Stimulated activated naive CD4-positive, alpha-beta T cell (primary cell): ENCODE results near the gene PRUNE1.
A peak's percentile ranks its signal among the peaks of the same experiment; 100 is the strongest.

Source experiments
- DNase-seq, 6 experiments: peaks; one replicate each; lab custom pipeline; 2025; lab: John Stamatoyannopoulos, UW

Gene PRUNE1, protein sequence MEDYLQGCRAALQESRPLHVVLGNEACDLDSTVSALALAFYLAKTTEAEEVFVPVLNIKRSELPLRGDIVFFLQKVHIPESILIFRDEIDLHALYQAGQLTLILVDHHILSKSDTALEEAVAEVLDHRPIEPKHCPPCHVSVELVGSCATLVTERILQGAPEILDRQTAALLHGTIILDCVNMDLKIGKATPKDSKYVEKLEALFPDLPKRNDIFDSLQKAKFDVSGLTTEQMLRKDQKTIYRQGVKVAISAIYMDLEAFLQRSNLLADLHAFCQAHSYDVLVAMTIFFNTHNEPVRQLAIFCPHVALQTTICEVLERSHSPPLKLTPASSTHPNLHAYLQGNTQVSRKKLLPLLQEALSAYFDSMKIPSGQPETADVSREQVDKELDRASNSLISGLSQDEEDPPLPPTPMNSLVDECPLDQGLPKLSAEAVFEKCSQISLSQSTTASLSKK

DNA sequence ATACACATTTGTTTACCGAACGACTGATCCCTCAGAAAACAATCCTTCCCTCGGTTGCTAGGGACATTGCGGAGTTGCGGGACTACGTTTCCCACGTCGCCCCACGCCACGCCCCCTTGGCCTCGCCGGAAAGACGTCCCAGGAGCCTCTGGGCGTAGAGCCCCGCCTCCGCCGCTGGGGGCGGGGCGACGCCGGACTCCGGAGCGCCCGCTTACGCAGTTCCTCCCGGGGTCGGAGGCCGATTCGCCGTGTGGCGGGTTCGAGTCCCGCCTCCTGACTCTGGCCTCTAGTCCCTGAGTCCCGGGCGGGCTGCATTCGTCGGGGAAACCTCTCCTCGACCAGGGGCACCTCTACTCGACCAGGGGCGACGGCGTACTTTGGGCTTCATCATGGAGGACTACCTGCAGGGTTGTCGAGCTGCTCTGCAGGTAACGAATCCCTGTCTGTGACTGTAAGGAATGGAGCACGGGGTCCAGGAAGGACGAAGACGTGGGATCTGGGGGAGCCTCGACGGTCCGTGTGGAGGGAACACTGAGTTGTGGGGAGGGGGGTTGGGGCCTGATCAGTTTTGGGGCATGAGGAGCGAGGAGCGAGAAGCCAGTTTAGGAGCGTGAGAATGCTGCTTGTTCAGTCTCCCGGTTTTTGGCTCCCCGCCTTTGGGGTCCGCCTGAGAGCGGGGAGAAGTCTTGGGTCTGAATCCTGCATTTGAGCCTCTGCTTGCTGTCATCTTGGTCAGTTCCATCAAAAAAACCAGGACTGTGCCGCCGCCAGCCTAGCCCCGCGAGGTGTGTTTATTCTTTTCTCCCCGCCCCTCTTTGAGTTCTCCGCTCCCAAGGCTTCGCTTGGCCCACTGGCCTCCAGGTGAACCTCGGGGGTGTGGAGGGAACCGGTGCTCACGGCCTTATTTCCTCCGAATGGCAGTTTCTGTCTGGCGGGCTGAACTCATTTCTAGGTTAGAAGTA lies at the start of gene PRUNE1:
TSS of gene PRUNE1 (plus strand) at position 206 of the 962 bp plus-strand sequence. CDS start at position 390, 184 bp downstream.
- peak; percentile 87 to 96 (median 91) for DNase-seq

DNA sequence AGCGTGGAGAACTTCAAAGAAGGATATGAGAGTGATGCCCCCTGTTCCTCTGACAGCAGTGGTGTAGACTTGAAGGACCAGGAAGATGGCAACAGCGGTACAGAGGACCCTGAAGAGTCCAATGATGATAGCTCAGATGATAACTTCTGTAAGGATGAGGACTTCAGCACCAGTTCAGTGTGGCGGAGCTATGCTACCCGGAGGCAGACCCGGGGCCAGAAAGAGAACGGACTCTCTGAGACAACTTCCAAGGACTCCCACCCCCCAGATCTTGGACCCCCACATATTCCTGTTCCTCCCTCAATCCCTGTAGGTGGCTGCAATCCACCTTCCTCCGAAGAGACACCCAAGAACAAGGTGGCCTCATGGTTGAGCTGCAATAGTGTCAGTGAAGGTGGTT lies 47.6 kb upstream of the PRUNE1 start:
- no peak for DNase-seq

DNA sequence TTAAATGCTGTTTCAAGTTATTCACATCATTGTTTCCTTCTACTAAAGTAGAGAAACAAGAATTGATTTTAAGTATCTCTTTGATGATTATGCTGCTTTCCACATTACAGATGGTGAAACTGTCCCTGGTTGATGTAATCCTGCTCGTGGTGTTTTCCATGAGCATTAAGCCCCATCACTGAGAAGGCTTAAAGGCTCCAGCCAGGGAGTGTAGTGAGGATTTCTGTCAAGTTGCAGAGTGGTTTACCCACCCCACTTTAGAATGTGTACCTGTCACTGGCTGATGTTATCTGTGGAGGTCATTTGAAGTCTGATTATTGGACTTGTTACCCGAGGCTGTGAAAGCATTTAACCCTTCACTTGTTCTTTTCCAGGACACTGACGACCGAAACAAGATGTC lies 46.5 kb upstream of the PRUNE1 start:
- DNase-seq, result no peak

DNA sequence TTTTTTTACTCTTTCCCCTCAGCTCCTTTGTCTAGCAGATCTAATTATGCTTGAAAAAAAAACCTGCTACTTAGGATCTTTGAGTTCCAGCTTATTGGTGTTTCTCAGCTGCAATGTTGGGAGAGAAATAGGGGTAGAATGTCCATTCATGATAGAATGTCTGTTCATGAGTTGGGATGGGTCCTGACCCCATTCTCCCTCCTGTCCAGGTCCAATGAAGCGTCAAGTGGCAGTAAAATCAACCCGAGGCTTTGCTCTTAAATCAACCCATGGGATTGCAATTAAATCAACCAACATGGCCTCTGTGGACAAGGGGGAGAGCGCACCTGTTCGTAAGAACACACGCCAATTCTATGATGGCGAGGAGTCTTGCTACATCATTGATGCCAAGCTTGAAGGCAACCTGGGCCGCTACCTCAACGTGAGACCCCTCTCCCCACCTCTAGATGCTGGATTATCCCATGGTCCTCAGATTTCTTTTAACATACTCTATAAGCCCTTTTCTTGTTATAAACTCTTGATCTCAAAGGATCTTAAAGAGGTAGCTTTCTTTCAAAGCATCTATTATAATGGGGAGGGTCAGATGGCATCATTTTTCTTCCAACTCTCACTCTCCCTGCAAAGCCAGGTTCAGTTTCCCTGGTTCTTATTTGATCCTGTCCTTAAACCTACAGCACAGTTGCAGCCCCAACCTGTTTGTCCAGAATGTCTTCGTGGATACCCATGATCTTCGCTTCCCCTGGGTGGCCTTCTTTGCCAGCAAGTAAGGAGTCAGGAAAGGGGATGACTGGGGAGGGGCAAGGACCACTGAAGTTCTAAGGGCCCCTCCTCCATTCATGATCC lies 44.7 kb upstream of the PRUNE1 start:
- no peak for DNase-seq

DNA sequence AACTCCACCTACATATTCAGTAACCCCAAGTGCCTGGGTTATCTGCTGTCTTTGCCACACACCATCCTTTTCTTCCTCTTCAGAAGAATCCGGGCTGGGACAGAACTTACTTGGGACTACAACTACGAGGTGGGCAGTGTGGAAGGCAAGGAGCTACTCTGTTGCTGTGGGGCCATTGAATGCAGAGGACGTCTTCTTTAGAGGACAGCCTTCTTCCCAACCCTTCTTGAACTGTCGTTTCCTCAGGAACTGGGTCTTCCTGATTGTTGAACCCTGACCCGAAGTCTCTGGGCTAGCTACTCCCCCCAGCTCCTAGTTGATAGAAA lies 44.1 kb upstream of the PRUNE1 start:
- DNase-seq, result no peak

DNA sequence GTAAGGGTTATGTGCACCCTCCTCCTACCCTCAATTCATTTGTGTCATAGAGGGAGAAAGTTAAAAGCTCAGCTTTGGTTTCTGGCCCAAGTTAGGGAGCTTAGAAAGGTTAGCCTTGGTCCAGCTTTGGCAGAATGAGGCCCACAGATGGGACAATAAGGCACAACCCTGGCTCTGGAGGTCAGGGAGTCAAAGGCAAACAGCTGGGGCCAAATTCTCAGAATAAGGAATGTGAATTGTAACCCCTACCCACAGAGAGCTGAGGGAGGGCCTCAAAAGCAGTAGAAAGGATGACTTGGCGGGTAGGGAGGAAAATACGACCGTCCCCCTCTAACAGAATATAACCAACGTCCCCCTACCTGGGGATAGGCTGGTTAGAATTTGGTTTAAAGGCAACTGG lies 42.6 kb upstream of the PRUNE1 start:
- DNase-seq, result no peak

DNA sequence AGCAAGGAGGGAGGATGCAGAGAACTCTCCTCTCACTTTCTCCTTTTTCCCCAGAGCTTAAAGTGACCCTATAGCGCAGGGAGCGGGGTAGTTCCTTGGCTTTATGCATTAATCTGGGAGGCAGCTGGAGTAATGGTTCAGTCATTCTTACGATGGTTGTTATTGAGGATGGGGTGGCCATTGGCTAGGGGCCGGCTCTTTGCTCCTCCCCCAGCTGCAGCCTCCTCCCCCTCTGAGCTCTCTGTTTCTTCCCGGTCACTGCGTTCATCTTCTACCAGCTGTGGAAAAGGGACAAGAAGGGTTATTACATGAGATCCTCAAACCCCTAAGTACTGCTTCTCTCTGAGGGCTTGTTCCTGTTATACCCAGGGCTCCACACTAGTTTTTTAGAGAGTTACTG lies 42.2 kb upstream of the PRUNE1 start:
- no peak for DNase-seq

DNA sequence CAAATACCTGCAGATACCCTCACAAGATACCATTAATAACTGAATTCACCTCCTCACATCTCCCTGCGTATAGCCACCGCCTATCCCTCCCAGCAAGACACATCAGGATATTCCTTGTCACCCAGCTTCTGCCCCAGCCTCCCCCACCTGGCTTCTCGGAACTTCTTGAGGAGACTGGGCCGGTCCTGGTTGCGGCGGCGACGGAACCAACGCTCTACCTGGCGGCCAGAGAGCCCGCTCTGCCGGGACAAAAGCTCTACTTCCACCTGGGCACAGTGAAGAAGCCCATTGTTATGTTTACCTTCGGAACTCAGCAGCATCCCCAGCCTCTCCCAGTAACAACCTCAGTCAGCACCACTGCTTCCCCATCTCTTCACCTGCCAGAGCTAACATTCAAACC lies 40.3 kb upstream of the PRUNE1 start:
- DNase-seq, result no peak

DNA sequence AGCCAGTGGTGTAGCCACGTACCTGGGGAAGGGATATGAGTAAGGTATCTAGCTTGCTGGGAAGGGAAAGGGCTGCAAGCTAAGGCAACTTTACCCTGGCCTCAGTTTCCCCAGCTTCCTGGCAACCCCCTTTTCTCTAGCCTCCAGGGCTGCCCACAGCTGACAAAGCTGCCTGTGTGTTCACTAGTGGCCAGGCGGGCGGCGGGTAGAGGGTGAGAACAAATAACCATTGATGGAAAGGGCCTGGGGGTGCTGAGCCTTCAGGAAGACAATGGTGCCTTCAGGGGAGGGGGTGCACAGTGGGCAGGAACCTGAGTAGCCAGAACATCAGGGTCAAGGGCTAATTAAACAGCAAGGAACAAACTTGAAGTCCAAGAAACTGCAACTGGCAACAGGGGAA lies 39.8 kb upstream of the PRUNE1 start:
- DNase-seq, result no peak

DNA sequence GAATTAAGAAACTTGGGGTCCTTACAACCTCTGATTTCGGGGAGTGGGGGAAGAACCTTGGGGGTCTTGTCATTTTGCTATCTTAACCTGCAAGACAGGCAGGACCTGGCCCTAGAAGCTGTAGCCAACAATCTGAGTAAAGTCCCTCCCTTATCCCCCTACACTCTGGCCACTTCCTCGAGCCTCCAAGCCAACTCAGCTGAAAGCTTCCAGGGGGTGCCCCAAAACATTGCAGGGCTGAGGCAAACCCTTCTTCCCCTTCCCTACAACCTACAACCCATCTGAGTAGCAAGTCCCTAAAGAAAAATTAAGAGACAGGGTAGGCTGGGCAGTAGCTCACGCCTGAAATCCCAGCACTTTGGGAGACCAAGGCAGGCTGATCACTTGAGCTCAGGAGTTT lies 38.6 kb upstream of the PRUNE1 start:
- DNase-seq, result no peak

DNA sequence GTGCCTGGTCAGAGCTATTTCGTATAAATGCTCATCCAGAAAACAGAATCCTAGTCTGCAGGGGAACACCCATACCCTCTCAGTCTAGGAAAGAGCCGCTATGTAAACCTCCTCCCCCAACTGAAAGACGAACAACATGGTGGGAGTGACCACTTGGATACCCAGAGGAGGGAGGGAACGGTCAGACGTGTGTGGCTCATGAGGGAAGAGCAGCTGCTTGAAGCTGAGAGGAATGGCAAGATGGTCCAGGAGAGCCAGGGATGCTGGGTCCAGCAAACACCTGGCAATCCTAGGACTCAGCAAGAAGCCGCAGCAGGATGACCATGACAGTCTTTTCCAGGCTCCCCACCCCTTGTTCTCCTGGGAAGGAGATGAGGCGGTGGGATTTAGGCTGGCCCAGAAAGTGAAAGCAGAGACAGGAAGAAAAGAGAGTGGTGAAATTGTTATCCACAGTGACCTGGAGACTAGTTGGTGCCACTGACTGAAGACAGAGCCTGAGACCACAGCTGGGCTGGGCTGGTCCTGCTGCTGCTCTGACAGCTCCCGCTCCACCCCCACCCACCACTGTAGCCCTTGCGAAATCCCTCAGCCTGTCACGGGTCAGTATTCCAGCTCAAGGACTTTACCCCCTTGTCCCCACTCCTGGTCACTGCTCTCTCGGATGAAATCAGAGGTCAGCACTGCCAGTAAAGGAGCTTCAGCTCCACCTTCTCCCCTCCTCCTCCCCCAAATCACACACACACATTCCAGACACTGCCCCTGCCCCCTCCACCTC lies 37.3 kb upstream of the PRUNE1 start:
- DNase-seq, result no peak

DNA sequence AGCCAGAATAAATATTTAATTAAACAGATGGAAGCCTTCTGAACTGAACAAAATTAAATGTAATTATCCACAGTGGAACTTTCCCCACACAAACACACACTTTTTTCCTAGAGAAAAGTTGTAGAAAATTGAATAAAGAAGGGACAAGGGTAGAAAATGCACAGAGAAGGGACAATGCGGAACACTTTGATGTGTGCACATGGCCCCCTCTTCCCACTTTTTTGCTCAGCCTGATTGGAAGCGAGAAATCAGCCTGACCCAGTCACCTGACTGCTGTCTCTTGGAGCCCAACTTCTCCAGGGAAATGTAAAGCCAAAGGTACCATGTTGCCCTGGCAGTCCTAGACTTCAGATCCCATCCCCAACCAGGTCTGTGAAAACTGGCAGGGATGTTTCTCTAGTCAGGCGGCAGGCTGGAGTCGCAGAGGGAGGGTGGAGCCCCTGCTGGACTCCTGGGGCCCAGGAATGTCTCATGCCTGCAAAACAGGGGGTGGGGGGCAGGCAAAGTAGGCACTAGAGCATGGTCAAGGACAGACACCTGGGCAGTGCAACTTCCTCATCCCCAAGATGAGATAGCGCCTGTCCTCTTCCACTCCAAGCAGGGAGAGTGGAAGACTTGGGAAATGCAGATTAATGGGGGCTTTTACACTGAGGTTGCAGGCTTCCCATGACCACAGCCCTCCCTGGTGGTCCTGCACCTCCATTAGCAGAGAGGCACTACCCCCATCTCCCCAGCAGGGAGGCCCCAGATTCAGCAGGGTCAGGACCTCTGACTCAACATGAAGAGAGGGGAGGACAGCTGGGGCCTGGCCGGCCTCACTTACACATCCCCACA lies 36.4 kb upstream of the PRUNE1 start:
- DNase-seq, result no peak

DNA sequence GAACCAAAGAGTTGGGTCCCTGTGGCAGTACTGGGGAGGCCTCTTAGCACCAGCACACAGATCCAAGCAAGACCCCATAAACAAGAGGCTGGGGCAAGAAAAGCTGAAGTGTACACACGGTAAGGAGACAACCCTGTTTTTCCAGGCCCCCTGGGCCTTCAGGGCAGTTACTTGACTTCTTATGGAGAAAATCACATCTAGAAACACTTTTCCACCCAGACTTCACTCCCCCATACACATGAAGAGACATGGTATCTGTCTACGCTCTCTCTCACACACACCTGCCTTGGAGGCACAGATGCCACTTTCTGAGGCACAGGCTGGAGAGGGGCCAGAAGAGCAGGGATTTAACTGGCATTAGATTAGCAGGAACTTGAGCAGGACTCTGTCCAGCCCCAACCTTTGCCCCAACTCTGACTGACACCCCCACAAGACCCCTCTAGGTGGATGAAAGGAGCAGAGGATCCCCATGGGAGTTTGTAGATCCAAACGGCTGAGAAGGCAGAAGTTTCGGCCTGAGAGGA lies 35.8 kb upstream of the PRUNE1 start:
- no peak for DNase-seq

DNA sequence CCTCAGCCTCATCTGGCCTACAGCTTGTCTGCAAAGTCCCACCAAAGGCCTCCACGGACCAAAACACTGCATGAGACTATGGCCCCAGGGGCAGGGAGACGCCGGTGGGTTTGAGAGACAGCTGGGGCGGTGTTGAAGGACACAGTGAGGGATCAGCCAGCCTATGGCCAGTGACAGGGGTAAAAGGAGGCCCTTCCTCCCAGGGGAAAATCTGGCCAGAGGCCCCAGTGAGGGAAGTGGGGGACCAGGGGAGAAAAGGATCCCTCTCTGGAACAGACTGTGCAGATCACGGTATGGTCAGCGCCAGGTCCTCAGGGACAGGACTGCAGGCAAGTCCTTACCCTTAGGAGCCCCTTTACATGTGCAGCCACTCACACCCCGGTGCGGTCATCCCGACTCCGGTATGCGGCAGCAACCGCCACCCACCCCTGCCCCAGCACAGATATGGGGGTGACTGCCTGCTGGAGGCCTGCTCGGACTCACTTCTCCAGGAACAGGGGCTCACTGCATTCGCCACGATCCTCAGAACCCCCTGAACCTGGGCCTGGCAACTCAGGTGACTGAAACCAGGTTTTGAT lies 34.9 kb upstream of the PRUNE1 start:
- DNase-seq, result no peak

DNA sequence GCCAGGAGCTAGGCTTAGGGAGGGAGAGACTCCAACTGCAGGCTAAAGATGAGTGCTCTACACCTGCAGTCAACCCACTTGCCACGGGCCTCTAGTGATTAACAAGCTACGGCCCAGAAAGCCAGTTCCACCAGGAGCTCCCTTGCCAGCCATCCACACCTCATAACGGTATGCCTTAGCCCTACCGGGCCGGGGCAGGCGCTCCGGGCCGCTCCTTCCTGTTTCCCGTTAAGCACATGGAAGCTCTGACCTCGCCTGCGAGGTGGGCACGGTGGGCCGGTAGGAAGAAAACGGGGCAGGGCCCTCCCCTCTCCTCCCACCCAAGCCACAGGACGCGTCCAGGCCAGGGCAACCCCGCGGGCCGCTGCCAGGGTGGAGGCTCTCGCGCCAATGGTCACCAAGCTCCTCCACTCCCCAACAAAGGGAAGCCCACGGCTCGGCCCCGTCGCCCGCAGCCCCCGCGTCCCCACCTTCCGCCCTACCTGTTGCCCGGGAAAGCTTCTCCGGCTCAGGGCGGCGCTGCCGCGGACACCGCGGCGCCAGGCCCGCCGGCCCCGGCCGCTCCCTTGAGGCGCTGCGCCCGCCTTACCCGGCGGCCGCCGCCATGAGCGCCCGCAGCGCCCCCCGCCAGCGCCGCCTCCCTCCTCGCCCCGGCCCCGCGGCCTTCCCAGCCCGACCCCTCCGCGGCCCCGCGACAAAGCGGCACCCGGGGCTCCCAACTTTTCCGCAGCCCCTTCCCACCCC lies 34.2 kb upstream of the PRUNE1 start:
- DNase-seq, result peak; percentile 6 to 67 (median 50)

DNA sequence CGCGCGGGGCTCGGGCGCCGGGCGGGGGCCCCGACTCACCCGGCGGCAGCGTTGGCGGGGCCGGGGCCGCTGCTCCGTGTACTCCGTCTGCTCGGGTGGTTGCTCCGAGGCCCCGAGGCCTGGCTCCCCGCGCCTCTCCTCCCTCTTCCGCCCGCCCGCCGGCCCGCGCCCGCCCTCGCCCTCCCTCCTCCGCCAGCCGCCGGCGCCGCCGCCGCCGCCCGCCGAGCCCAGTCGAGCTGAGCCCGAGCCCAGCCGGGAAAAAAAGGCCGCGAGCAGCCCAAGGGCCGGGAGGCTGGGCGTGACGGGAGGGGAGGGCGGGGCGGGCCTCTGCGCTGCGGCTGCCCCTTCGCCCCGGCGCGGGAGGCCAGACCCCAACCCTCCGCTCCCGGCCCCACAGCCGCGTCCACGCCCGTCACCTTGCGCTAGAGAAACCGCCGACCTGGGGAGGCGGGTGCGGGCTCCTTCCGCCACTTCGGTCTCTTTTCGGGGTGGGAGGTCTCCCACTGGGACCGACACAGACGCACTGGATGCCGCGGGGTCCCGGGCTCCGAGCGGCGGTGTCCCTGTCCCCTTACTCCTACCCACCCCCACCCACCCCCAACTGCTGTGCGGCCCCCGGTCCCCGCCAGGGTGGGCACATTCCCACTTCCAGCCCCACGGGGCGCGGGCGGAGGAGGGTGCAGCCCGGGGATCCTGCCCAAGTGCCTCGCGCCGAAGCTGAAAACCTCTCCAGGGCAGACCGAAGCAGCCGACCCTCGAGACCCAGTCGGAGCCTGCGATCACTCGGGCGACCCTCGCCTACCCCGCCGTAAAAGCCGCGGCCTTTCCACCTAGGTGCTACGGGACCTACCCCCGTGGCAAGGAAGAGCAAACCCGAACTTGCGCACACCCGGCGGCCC lies 33.4 kb upstream of the PRUNE1 start, which contains the start of gene CERS2:
TSS of gene CERS2 (minus strand) at position 256 of the 899 bp plus-strand sequence. CDS start 5,745 bp downstream, outside the sequence.
- DNase-seq, result peak; percentile 67 to 81 (median 74)

DNA sequence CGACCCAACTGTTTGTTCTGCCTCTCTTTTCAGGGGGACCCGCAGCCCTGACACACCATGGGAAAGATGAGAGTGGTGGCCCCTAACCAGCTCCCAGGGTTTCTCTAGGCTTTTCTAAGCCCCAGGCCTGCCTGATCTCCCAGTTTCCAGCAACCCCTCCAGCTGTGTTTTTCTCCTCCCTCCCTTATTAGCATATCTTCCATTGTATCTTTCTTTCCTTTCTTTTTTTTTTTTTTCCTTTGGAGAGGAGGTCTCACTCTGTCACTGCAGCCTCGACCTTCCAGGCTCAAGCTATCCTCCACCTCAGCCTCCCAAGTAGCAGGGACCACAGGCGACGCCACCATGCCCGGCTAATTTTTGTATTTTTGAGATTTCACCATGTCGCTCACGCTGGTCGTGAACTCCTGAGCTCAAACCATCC lies 31.8 kb upstream of the PRUNE1 start:
- no peak for DNase-seq
